Immature natural killer cell (primary cell): Measurements from ENCODE around the gene MYH15. TPM values are rescaled to one million over a fixed set of nuclear protein-coding genes. Genes with fewer than 3 reads are reported as not detected.
A peak's percentile ranks its signal among the peaks of the same experiment; 100 is the strongest.
"Not testable (repeated sequence)": the region's sequence is repeated elsewhere in the genome, so short reads cannot be mapped to it uniquely, and the experiment has no call there.

ENCODE experiments used
- DNase-seq, 3 donors: peaks; one replicate each; pipeline ENCODE4 v3.0.0; 2022; ENCODE audit warnings: mixed read lengths in 1 of 3
- H3K27ac Mint-ChIP-seq, 6 donors: one replicate each; pipeline ENCODE4 v1.8.0; 2020; ENCODE audit warnings: mixed read lengths in 6 of 6, mild to moderate bottlenecking in 5 of 6, inconsistent platforms in 4 of 6, moderate library complexity in 3 of 6
- H3K27me3 Mint-ChIP-seq, 3 donors: one replicate each; pipeline ENCODE4 v1.8.0; 2020 to 2021; ENCODE audit warnings: low read depth in 3 of 3, mild to moderate bottlenecking in 3 of 3, mixed read lengths in 3 of 3, moderate library complexity in 3 of 3, inconsistent platforms in 1 of 3
- H3K36me3 Mint-ChIP-seq, 3 donors: one replicate each; pipeline ENCODE4 v1.8.0; 2020; ENCODE audit warnings: mixed read lengths in 3 of 3, inconsistent platforms in 2 of 3, mild to moderate bottlenecking in 2 of 3
- H3K4me1 Mint-ChIP-seq, 2 donors: one replicate each; pipeline ENCODE4 v1.8.0; 2020; ENCODE audit warnings: inconsistent platforms in 2 of 2, mild to moderate bottlenecking in 2 of 2, mixed read lengths in 2 of 2, moderate library complexity in 1 of 2
- H3K4me3 Mint-ChIP-seq, 5 donors: one replicate each; pipeline ENCODE4 v1.8.0; 2020; ENCODE audit warnings: mild to moderate bottlenecking in 5 of 5, mixed read lengths in 5 of 5, inconsistent platforms in 3 of 5, moderate library complexity in 3 of 5
- H3K9me3 Mint-ChIP-seq, 6 donors: one replicate each; pipeline ENCODE4 v1.8.0; 2020; ENCODE audit warnings: mild to moderate bottlenecking in 6 of 6, mixed read lengths in 6 of 6, inconsistent platforms in 4 of 6, moderate library complexity in 3 of 6
- polyA plus RNA-seq, 3 donors: library from polyadenylated mRNA; unstranded; fragments of 300-500 nt; fragmentation: Illumina TruSeq; gene quantifications; one replicate each; pipeline ENCODE4 v1.2.3, GENCODE V29; 2021

MYH15 gene
- polyA plus RNA-seq, 3 donors from 2014 or later: not detected

- peaks cover 8 to 17% of the 10 kb centered on the region in 2 donors for H3K4me1 Mint-ChIP-seq
- H3K27me3 Mint-ChIP-seq: peaks cover 0 to 4% (median 3%) of the 10 kb centered on the region in 3 donors
- H3K9me3 Mint-ChIP-seq: no peaks in the 10 kb centered on the region
- peak overlapping the region in 3 of 6 donors; percentile 14 to 63 (median 56) for H3K27ac Mint-ChIP-seq
- peak overlapping the region in 4 of 5 donors; percentile 12 to 48 (median 28) for H3K4me3 Mint-ChIP-seq
- H3K36me3 Mint-ChIP-seq: peaks cover 0 to 1% (median 0%) of the 10 kb centered on the region in 3 donors
- peak; percentile 10 to 23 (median 17) for DNase-seq
Observed at GRCh38 chr3:108394563-108394962, 115.8 kb downstream of the MYH15 start.

DNA sequence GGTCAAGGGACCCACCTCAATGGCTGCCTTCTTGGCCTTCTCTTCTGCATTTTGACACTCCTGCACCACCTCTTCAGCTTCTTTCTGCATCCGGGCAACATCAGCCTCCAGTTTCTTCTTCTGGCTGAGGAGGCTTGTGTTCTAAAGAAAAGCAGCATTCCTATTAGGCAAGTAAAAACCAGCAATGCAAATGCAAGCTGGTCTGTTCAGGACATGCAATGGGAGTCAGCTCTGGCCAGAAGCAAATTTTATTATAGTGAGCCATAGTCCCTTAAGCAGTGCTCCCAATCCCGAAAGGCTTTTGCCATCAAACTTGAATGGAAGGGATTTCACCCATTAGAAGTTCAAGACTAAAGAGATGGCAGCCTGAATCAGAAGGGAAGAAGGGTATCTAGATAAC is 116.4 kb downstream of the MYH15 start:
- Mint-ChIP-seq H3K4me1 (peaks cover 13 to 17% of the 10 kb centered on the region in 2 donors), H3K4me3 (no peak overlapping the region), H3K27ac (peak overlapping the region in 1 of 6 donors; percentile 31), H3K9me3 (no peaks in the 10 kb centered on the region), H3K27me3 (peaks cover 0 to 4% (median 3%) of the 10 kb centered on the region in 3 donors), H3K36me3 (no peaks in the 10 kb centered on the region)
- no peak for DNase-seq

DNA sequence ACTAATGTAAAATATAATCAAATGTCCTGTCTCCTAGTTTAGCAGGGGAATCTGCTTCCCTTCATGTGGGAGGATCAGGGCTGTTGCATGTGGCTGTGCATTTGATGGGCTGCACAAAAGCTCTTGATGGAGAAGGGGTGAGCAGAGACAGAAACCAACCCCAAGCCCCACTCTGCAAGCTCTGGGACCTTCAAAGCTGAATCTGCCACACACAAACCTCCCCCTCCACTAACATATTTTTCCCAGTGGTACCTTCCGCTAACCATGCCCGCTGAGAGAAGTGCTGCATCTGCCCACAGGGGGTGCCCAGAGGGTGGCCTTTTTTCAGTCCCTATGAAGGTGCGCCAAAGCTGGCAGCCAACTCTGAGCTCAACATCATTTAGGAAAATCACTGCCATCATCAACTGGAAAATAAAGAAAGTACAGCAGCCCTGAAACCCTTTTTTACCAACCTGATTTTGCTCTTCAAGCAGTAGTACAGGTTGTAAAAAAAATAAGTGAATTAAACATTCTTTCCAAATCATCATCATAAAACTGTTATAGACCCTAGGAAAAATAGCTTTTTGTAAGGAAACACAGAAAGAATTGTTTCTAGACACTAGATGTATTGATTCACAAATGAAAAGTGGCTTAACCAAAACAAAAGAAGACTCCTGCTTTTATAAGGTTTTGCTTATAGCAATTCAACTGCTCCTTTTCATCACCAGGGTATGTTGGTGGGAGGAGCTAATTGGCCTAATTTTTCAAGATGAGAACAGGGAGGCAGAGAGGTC is 117.1 kb downstream of the MYH15 start:
- H3K36me3 Mint-ChIP-seq: no peaks in the 10 kb centered on the region
- no peak for DNase-seq
- peaks cover 19 to 22% of the 10 kb centered on the region in 2 donors for H3K4me1 Mint-ChIP-seq
- H3K9me3 Mint-ChIP-seq: no peaks in the 10 kb centered on the region
- no peak overlapping the region for H3K27ac Mint-ChIP-seq
- H3K27me3 Mint-ChIP-seq: peaks cover 0 to 4% (median 3%) of the 10 kb centered on the region in 3 donors
- no peak overlapping the region for H3K4me3 Mint-ChIP-seq

- peaks cover 0 to 4% (median 3%) of the 10 kb centered on the region in 3 donors for H3K27me3 Mint-ChIP-seq
- no peak overlapping the region for H3K27ac Mint-ChIP-seq
- no peaks in the 10 kb centered on the region for H3K9me3 Mint-ChIP-seq
- H3K36me3 Mint-ChIP-seq: no peaks in the 10 kb centered on the region
- no peak overlapping the region for H3K4me3 Mint-ChIP-seq
- H3K4me1 Mint-ChIP-seq: peaks cover 24 to 34% of the 10 kb centered on the region in 2 donors
- no peak for DNase-seq
Observed at GRCh38 chr3:108391917-108392593, 118.3 kb downstream of the MYH15 start.

DNA sequence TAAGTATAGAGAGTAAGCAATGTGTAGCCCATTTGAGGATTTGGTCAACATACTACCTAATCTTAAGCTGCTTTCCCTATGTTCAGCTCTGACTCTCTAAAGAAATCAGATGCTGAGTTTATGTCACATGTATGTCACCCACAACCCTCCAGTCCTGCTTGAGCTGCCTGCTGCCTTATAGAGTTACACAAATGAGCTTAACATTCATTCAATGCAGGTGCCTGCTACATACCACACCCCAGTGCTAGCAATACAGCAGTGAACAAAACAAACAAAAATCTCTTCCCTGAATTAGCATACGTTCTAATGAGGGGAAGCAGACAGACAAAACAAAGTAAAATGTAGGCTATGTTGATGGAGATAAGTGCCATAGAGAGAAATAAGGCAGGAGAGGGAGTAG is 121.0 kb downstream of the MYH15 start:
- no peaks in the 10 kb centered on the region for H3K9me3 Mint-ChIP-seq
- no peaks in the 10 kb centered on the region for H3K36me3 Mint-ChIP-seq
- H3K4me1 Mint-ChIP-seq: peaks cover 19 to 25% of the 10 kb centered on the region in 2 donors
- H3K27ac Mint-ChIP-seq: no peak overlapping the region
- peak overlapping the region in 1 of 5 donors; percentile 24 for H3K4me3 Mint-ChIP-seq
- H3K27me3 Mint-ChIP-seq: peaks cover 0 to 2% (median 0%) of the 10 kb centered on the region in 3 donors
- no peak for DNase-seq

GRCh38 chr3:108388136-108389132 is 122.0 kb downstream of the MYH15 start:
- H3K27me3 Mint-ChIP-seq: peaks cover 0 to 2% (median 0%) of the 10 kb centered on the region in 3 donors
- H3K4me1 Mint-ChIP-seq: peaks cover 16 to 18% of the 10 kb centered on the region in 2 donors
- peak overlapping the region in 1 of 5 donors; percentile 44 for H3K4me3 Mint-ChIP-seq
- H3K27ac Mint-ChIP-seq: peak overlapping the region in 1 of 6 donors; percentile 1
- no peaks in the 10 kb centered on the region for H3K36me3 Mint-ChIP-seq
- no peaks in the 10 kb centered on the region for H3K9me3 Mint-ChIP-seq
- DNase-seq: no peak

DNA sequence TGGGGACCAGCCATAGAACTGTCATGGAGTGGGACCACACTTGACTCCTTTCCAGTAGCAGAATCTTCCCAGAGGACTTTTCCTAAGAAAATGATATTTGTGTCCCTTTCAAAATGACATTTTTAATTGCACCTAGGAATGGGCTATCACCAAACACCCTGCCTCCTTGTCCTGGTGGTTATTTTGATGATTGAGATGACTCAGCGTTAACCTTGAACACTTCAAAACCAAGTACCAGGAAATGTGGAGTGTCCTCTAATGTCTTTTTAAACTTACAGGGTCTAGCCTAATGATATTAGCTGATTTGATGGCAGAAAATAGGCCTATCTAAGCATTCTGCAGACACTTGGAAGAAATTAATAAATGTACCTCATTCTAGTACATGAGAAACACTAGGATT is 123.3 kb downstream of the MYH15 start:
- no peak for DNase-seq
- Mint-ChIP-seq H3K27me3 (peaks cover 0 to 2% (median 0%) of the 10 kb centered on the region in 3 donors), H3K4me1 (peaks cover 16 to 18% of the 10 kb centered on the region in 2 donors), H3K36me3 (no peaks in the 10 kb centered on the region), H3K4me3 (no peak overlapping the region), H3K9me3 (no peaks in the 10 kb centered on the region), H3K27ac (no peak overlapping the region)

- no peaks in the 10 kb centered on the region for H3K36me3 Mint-ChIP-seq
- no peak for DNase-seq
- H3K27ac Mint-ChIP-seq: no peak overlapping the region
- no peaks in the 10 kb centered on the region for H3K9me3 Mint-ChIP-seq
- peaks cover 5 to 14% of the 10 kb centered on the region in 2 donors for H3K4me1 Mint-ChIP-seq
- H3K27me3 Mint-ChIP-seq: no peaks in the 10 kb centered on the region
- no peak overlapping the region for H3K4me3 Mint-ChIP-seq
Observed at GRCh38 chr3:108383306-108383705, 127.1 kb downstream of the MYH15 start.

DNA sequence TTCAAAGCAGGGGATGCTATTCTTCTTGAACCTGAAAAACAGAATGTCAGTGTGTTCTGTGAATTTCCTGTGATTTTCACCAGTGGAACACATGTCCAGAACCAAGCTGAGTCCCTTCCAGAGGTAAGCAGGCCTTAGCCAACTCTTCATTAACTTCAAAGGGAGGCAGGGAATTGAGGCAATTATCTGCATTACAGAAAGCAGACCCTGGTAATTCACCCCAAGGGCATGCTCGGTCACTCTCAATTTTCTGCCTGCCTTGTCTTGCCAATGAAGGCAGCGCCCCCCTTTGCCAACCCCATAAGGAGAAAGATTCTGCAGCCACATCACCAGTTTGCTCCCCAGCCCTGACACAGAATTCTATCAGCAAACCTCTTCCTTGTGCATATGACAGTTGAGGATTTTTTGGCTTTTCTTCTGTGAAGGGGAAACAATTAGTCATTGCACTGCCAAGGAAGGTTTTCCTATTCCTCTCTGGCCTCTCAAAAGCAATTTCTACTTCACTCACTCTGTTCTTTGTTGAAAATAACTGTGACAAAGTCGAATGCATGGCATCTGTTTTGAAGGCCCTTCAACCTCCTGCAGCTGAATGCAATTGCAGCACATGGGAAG is 128.8 kb downstream of the MYH15 start:
- Mint-ChIP-seq H3K4me1 (no peaks in the 10 kb centered on the region), H3K4me3 (no peak overlapping the region), H3K27ac (no peak overlapping the region), H3K9me3 (no peaks in the 10 kb centered on the region), H3K27me3 (no peaks in the 10 kb centered on the region), H3K36me3 (no peaks in the 10 kb centered on the region)
- no peak for DNase-seq

DNA sequence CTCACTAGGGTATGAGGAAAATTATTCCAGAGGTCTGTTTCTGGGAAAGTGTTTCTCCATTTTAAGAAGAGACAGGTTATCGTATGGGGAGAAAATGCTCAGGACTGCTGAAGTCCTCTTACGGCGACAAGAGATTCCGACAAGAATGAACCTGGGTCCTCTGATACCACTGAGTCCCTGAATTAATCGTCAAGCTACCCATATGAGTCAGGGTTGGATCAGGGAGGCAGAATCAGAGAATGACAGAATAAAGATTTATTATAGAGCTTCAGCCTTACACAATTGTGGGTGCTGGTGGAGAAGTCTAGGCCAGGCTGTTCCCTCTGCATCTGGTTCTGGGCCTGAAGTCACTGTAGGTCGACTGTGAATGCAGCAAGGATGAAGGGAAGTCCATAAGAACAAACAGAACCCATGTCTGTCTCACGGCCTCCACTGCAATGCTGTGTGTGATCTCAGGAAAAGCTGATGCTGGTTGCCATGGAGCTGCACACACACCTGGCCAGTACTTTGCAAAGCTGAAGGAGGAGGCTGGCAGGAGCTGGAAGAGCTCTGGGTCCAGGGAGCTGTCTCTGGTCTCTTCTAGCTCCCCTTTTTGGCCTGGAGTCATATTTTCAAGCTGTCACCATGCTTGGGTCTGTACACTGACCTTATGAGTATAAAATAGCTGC is 130.1 kb downstream of the MYH15 start:
- no peaks in the 10 kb centered on the region for H3K36me3 Mint-ChIP-seq
- H3K27ac Mint-ChIP-seq: no peak overlapping the region
- no peak overlapping the region for H3K4me3 Mint-ChIP-seq
- no peaks in the 10 kb centered on the region for H3K9me3 Mint-ChIP-seq
- H3K4me1 Mint-ChIP-seq: no peaks in the 10 kb centered on the region
- DNase-seq: no peak
- no peaks in the 10 kb centered on the region for H3K27me3 Mint-ChIP-seq

DNA sequence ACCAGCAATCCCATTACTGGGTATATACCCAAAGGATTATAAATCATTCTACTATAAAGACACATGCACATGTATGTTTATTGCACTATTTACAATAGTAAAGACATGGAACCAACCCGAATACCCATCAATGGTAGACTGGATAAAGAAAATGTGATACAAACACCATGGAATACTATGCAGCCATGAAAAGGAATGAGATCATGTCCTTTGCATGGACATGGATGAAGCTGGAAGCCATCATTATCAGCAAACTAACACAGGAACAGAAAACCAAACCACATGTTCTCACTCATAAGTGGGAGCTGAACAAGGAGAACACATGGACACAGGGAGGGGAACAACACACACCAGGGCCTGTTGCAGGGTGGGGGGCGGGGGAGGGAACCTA is 131.4 kb downstream of the MYH15 start:
- H3K27ac Mint-ChIP-seq, DNase-seq, H3K27me3 Mint-ChIP-seq, H3K4me1 Mint-ChIP-seq, H3K36me3 Mint-ChIP-seq, H3K4me3 Mint-ChIP-seq, H3K9me3 Mint-ChIP-seq: not testable (repeated sequence)

DNA sequence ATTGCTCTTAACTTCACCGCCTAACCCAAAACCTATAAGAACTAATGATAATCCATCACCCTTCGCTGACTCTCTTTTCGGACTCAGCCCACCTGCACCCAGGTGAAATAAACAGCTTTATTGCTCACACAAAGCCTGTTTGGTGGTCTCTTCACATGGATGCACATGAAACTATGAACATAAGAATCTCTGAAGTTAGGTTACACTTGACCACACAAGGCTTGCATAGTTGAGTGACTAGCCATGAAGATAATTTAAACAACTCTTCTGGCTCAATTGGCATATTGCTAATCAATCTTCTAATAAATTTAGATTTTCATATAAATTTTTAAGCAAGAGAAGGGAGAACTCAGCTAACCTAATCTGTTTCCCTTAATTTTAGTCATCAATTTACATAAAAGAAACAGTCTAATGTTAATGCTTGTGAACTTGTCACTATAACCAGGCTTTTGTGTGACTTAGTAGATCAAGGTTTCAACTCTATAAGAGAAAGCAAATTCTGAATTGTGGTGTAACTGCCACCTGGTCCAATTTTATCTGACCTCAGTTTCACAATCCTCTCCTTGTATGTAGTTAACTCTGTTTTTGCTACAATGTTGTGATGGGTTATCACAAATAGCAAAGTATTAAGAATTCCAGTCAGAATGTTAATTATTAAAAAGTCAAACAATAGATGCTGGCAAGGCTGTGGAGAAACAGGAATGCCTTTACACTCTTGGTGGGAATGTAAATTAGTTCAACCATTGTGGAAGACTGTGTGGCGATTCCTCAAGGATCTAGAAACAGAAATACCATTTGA is 132.0 kb downstream of the MYH15 start:
- no peaks in the 10 kb centered on the region for H3K4me1 Mint-ChIP-seq
- DNase-seq: no peak
- no peaks in the 10 kb centered on the region for H3K27me3 Mint-ChIP-seq
- no peaks in the 10 kb centered on the region for H3K9me3 Mint-ChIP-seq
- no peak overlapping the region for H3K27ac Mint-ChIP-seq
- H3K36me3 Mint-ChIP-seq: no peaks in the 10 kb centered on the region
- H3K4me3 Mint-ChIP-seq: no peak overlapping the region
